Prostate gland (tissue), 2 donors: ENCODE data around the gene IFI35.

Experiments
- POLR2A ChIP-seq: fragments of 450-650 bp; IDR thresholded peaks from one replicate; pipeline ENCODE4 v1.6.1; 2016; ENCODE audit warnings: antibody characterized with exemption, mild to moderate bottlenecking
- TF ChIP-seq, protein P1 (sequence below), 4 experiments: fragments of 200-600 bp in 2 of 4; fragments of 450-650 bp in 2 of 4; sonication (generic) in 2 of 4; IDR thresholded peaks; 1 replicate in 3 of 4; 2 replicates in 1 of 4; pipeline ENCODE4 v1.5.1; 2016 to 2019; ENCODE audit warnings: antibody characterized with exemption in 4 of 4, mild to moderate bottlenecking in 2 of 4, moderate library complexity in 2 of 4

DNA sequence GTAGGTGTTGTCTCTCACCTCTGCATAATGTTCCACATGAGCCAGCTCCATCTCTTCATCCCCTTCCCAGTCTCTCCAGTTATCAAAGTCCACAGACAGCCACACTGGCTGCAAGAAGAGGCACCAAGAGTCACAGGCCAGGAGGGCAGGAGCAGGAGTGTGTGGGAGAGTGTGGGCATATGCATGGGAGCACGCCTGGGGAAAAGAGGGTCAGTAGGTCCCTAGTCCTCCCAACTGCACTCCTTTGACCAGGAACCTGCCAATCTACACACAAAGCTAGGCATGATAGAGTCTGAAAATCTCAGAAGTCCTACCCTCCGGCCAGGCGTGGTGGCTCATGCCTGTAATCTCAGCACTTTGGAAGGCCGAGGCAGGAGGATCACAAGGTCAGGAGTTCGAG, 35.0 kb upstream of the IFI35 start:
- TF ChIP-seq, protein P1, sequence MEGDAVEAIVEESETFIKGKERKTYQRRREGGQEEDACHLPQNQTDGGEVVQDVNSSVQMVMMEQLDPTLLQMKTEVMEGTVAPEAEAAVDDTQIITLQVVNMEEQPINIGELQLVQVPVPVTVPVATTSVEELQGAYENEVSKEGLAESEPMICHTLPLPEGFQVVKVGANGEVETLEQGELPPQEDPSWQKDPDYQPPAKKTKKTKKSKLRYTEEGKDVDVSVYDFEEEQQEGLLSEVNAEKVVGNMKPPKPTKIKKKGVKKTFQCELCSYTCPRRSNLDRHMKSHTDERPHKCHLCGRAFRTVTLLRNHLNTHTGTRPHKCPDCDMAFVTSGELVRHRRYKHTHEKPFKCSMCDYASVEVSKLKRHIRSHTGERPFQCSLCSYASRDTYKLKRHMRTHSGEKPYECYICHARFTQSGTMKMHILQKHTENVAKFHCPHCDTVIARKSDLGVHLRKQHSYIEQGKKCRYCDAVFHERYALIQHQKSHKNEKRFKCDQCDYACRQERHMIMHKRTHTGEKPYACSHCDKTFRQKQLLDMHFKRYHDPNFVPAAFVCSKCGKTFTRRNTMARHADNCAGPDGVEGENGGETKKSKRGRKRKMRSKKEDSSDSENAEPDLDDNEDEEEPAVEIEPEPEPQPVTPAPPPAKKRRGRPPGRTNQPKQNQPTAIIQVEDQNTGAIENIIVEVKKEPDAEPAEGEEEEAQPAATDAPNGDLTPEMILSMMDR (IDR thresholded peaks at IDR 0.05): no peak
- no peak for TF ChIP-seq POLR2A
